Endothelial cell of umbilical vein (primary cell): ENCODE results near the gene CLEC16A.

Experiments
- CTCF ChIP-seq, 2 donors: IDR thresholded peaks; 1 replicate in 1 of 2; 2 replicates in 1 of 2; pipeline ENCODE4 v1.5.1; 2011; ENCODE audit warnings: low read length in 2 of 2, mild to moderate bottlenecking in 2 of 2, moderate library complexity in 2 of 2, control low read depth in 1 of 2, inconsistent platforms in 1 of 2, low read depth in 1 of 2; ENCODE audit not compliant: insufficient read depth in 1 of 2; ENCODE audit errors: extremely low read depth in 1 of 2
- EZH2 ChIP-seq: IDR thresholded peaks from 2 replicates; pipeline ENCODE4 v1.6.1; 2012; ENCODE audit warnings: borderline replicate concordance, low read depth, mild to moderate bottlenecking, moderate library complexity, low read length, inconsistent platforms; ENCODE audit not compliant: severe bottlenecking
- FOS ChIP-seq: IDR thresholded peaks from 2 replicates; pipeline ENCODE4 v1.6.1; 2011; ENCODE audit warnings: mild to moderate bottlenecking, low read length, moderate library complexity, borderline replicate concordance; ENCODE audit not compliant: insufficient read depth
- JUN ChIP-seq: IDR thresholded peaks from 2 replicates; pipeline ENCODE4 v1.6.1; 2011; ENCODE audit warnings: borderline replicate concordance, low read depth; ENCODE audit not compliant: insufficient read length, insufficient read depth
- MAX ChIP-seq: IDR thresholded peaks from 2 replicates; pipeline ENCODE4 v1.6.1; 2011; ENCODE audit not compliant: insufficient read depth, insufficient read length
- POLR2A ChIP-seq: IDR thresholded peaks from 2 replicates; pipeline ENCODE4 v1.6.1; 2012; ENCODE audit warnings: low read depth, mild to moderate bottlenecking, control low read depth, low read length
- POLR2AphosphoS5 ChIP-seq: IDR thresholded peaks from 2 replicates; pipeline ENCODE4 v1.6.1; 2012; ENCODE audit warnings: low read depth, mild to moderate bottlenecking, control low read depth, low read length, moderate library complexity; ENCODE audit not compliant: insufficient read depth

GRCh38 chr16:11207646-11208045 is 263.3 kb downstream of the CLEC16A start:
- TF ChIP-seq CTCF (IDR thresholded peaks at IDR 0.05; ENCODE audit: extremely low read depth in 1 of 2, insufficient read depth in 1 of 2, low read depth in 1 of 2, low read length in 2 of 2) (no peak), POLR2A (no peak), POLR2AphosphoS5 (no peak), MAX (no peak), JUN (no peak), FOS (no peak), EZH2 (no peak)
